HG03565 (cell line): ENCODE data around the gene FAM89B.
A peak's percentile ranks its signal among the peaks of the same experiment; 100 is the strongest.
"Not testable (repeated sequence)": the region's sequence is repeated elsewhere in the genome, so short reads cannot be mapped to it uniquely, and the experiment has no call there.

Source experiments
- ATAC-seq: cut with Tn5 transposase; IDR thresholded peaks from one replicate; pipeline ENCODE4 v1.9.1; 2021; ENCODE audit warnings: mild to moderate bottlenecking, moderate library complexity; ENCODE audit not compliant: unreplicated experiment

The FAM89B gene

DNA sequence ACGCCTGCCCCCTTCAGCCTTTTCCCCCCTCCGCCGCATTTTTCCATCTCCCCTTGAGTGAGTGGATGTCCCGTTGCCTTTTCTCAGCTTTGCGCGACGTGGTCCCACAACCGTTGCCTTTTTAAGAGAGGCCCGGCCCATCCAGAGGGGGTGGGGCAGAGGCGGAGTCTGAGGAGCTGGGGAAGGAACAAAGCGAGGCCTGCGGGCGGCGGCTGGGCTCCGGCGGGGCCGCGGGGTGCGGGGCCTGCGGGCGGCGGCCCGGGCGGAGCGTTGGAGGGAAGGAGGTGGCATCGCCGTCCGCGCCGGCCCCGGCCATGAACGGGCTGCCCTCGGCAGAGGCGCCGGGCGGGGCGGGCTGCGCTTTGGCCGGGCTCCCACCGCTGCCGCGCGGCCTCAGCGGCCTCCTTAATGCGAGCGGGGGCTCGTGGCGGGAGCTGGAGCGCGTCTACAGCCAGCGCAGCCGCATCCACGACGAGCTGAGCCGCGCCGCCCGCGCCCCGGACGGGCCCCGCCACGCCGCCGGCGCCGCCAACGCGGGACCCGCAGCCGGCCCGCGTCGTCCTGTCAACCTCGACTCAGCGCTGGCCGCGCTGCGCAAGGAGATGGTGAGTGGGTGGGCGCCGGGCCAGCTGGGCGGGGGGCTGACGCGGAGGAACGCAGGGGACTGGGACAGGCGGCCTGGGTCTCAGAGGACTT lies at the start of gene FAM89B:
FAM89B (plus strand) TSS at position 183 of the 696 bp plus-strand sequence; CDS start at position 315, 132 bp downstream.
- ATAC-seq, result no peak

DNA sequence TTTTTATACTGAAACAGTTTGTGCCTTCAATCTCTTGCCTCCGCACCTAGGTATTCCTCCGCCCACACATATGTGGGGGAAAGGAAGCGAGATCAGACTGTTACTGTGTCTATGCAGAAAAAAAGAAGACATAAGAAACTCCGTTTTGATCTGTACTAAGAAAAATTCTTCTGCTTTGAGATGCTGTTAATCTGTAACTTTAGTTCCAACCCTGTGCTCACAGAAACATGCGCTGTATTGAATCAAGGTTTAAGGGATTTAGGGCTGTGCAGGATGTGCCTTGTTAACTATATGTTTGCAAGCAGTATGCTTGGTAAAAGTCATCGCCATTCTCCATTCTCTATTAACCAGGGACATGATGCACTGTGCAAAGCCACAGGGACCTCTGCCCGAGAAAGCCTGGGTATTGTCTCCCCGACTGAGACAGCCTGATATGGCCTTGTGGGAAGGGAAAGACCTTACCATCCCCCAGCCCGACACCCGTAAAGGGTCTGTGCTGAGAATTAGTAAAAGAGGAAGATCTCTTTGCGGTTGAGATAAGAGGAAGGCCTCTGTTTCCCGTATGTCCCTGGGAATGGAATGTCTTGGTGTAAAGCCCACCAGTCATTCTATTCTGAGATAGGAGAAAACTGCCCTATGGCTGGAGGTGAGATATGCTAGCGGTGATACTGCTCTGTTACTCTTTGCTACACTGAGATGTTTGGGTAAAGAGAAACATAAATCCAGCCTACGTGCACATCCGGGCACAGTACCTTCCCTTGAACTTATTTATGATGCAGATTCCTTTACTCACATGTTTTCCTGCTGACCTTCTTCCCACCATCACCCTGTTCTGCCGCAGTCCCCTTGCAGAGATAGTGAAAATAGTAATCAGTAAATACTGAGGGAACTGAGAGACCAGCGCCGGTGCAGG lies 49.4 kb upstream of the FAM89B start:
- not testable (repeated sequence) for ATAC-seq

DNA sequence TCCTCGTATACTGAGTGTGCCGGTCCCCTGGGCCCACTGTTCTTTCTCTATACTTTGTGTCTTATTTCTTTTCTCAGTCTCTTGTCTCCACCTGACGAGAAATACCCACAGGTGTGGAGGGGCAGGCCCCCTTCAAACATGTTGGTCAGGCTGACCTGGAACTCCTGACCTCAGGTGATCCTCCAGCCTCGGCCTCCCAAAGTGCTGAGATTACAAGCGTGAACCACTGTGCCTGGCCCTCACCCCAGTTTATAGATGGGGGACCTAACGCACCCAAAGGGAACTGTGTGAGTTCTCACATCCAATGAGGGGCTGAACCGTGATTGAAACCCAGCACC lies 48.7 kb upstream of the FAM89B start:
- not testable (repeated sequence) for ATAC-seq

DNA sequence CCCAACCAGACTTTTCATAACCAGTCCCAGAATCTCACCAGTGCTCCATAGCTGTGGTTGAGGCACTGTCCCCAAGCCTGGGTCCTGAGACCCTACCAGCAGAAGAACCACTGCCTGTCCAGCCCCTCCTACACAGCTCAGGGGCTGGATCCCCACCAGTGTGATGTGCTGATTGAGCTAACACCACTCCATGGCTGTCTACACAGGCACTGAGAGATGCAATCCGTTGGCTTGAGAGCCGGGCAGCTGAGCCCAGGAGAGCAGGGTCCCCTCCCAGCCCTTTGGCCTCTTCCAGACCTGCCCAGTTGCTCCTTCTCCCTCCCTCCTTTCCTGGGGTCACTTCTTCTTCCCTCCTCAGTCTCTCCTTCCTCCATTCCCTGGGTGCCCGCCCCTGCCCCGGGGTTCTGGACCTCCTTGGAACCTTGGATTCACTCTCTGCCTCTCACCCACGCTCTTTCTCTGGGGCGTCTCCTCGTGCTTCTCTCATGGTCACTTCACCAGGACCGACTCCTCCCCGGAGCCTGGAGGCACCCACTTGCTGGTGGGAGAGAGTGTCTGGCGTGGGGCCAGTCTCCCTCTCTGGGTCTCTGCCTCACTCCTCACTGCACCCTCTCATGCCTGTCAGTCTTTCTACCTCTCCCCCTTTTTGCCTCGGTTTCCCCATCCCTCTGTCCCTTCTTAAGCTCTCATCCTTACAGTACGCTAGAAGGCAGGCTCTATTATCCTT lies 48.2 kb upstream of the FAM89B start:
- no peak for ATAC-seq

DNA sequence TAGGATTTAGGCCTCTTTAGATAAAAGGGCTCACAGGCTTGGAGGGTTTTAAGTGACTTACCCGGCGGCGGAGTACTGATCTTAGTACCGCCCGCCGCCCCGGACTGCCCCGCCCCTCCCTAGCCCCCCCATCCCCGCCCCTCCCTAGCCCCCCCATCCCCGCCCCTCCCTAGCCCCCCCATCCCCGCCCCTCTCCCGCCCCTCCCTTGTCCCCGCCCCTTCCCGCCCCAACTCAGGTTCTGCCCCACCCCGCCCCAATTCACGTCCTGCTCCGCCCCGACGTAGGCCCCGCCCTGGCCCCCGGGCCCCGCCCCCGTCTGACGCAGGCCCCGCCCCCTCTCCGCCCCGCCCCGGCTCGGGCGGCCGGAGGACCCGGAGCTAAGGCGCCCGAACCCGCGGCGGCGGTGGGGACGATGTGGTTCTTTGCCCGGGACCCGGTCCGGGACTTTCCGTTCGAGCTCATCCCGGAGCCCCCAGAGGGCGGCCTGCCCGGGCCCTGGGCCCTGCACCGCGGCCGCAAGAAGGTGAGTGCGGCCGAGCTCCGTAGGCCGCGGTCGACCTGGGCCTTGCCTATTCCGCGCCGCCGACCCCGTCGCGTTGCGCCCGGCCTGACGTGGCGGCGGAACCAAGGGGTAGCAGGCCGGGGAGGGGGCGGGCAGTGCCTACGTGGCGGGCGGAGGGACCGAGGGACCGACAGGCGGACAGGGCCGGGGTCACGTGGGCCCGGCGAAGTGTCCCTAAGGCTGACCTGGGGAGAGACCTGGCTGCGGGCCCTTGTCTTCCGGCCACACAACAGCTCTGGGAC lies 47.4 kb upstream of the FAM89B start, which contains the start of gene SCYL1:
SCYL1 (plus strand) TSS at position 343 of the 805 bp plus-strand sequence; CDS start at position 414, 71 bp downstream.
- peak; percentile 40 for ATAC-seq

DNA sequence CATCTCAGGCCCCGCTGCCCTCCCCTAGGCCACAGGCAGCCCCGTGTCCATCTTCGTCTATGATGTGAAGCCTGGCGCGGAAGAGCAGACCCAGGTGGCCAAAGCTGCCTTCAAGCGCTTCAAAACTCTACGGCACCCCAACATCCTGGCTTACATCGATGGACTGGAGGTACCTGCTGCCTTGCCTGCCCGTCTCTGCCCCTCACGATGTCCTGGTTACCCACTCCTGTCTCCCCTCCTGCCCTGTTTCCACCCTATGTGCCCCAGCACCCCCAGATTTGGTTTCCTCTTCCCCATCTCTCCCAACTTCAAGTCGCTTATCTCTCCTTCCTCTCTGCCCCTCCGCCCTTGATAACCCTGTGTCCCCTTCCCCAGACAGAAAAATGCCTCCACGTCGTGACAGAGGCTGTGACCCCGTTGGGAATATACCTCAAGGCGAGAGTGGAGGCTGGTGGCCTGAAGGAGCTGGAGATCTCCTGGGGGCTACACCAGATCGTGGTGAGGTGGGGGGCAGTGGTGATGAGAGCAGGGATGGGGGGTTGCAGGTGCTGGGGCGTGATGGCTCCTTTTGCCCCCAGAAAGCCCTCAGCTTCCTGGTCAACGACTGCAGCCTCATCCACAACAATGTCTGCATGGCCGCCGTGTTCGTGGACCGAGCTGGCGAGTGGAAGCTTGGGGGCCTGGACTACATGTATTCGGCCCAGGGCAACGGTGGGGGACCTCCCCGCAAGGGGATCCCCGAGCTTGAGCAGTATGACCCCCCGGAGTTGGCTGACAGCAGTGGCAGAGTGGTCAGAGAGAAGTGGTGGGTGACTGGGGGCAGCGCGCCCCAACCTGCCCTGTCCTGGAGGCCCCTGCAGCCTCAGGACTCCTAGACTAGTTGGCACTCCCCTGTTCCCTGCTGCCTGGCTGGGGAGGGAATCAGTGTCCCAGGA lies 46.5 kb upstream of the FAM89B start:
- no peak for ATAC-seq

DNA sequence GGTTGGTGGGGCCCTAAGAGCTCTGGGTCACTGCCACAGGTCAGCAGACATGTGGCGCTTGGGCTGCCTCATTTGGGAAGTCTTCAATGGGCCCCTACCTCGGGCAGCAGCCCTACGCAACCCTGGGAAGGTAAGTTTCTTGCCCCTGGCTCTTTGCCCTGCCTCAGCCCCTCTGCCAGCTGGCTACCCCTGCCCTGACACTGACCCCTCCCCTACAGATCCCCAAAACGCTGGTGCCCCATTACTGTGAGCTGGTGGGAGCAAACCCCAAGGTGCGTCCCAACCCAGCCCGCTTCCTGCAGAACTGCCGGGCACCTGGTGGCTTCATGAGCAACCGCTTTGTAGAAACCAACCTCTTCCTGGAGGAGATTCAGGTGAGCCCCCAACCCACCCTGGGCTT lies 45.6 kb upstream of the FAM89B start:
- ATAC-seq, result no peak

DNA sequence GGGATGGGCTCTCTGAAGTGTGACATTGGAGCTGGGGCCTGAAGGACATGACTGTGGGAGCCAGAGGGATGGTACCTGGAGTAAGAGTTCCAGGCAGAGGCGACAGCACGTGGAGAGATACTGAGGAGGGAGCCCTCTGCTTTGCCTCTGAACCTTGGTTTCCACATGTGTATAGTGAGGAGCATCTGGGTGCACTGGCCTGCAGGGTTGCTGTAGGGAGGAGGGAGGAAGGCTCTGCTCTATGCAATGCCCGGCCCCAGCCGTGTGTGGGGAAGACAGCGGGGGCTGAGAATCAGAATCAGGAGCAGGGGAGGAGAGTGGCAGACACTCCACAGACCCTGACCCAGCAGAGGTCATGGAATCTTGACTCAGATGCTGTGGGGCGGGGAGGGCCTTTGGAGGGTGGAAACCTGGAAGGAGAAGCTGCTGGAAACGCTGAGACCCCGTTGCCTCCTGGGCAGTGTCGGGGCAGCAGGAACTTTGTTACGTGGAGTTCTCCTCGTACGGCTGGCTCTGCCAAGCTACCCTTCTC lies 43.5 kb upstream of the FAM89B start:
- ATAC-seq, result no peak

DNA sequence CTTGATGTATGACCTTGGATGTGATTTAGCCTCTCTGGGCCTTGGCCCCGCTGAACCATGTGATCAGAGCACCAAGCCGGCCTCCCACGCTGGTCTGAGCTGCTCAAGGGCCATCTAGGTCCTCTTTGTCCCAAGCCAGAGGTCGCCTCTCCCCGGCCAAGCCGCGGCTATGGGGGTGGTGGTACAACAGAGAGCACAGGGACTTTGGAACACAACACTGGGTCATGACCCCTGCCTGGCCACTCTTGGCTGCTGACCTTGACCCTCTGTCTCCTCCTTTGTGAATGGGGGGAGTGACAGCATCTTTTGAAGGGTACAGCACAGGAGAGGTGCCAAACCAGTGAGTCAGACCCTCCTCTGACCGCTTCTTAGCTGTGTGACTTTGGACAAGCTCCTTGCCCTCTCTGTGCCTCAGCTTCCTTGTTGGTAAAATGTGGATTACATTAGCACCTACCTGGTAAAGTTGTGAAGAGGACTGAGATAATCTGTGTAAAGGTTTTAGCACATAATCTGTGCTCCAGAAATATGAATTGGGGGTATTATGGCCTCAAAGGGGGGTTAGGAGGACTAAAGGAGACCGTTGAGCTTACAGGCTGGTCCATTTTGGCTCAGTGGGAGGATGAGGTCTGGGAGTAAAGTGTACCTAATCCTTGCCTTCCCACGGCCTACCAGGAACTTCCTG lies 42.7 kb upstream of the FAM89B start:
- ATAC-seq, result no peak

DNA sequence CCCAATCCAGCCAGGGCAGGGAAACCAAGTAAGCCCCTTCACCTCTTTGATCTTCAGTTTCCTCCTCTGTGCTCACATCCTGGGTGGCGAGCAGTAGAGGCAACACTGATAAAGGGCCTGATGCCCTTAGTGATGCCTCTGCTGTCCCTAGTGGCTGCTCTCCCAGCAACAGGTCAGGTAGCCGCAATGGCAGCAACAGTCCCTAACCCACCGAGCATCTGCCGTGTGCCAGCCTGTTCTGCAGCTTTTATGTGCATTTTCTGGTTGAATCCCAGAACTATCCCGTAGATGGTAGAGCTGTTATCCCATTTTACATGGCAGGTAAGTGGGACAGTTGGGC lies 42.2 kb upstream of the FAM89B start:
- ATAC-seq, result no peak

DNA sequence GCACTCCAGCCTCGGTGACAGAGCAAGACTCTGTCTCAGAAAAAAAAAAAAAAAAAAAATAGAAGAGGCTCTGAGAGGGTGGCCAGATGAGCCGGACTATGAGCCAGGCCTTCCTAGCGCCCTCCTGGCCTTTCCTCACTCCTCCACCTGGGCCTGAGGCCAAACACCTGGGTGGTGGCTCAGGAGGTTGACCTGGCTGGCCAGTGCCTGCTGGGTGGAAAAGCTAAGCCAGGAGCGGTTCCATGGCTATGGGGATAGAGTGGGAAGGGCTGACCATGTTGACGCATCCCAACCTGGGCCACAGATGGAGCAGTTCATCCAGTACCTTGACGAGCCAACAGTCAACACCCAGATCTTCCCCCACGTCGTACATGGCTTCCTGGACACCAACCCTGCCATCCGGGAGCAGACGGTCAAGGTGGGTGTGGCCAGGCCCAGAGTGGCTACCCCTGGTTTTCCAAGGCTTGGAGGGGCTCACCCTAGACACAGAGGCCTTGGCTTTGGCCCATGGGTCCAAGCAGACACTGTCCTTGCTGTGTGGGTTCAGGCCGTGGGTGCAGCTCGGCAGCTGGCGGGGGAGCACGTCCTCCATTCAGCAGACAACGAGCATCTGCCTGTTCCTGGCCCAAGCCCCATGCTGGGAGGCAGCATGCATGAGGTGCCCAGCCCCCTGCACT lies 39.8 kb upstream of the FAM89B start:
- ATAC-seq, result no peak

DNA sequence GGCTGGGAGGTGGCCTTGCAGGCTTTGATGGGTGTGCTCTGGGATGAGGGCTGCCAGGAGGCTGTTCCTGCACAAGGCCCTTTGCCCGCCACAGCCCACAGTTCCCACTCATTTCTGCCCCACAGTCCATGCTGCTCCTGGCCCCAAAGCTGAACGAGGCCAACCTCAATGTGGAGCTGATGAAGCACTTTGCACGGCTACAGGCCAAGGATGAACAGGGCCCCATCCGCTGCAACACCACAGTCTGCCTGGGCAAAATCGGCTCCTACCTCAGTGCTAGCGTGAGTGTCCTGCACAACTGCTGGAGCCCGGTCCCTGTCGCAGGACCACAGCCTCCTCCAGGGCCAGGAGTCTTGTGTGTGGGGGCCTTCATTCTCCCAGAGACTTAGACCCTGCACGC lies 37.2 kb upstream of the FAM89B start:
- no peak for ATAC-seq

DNA sequence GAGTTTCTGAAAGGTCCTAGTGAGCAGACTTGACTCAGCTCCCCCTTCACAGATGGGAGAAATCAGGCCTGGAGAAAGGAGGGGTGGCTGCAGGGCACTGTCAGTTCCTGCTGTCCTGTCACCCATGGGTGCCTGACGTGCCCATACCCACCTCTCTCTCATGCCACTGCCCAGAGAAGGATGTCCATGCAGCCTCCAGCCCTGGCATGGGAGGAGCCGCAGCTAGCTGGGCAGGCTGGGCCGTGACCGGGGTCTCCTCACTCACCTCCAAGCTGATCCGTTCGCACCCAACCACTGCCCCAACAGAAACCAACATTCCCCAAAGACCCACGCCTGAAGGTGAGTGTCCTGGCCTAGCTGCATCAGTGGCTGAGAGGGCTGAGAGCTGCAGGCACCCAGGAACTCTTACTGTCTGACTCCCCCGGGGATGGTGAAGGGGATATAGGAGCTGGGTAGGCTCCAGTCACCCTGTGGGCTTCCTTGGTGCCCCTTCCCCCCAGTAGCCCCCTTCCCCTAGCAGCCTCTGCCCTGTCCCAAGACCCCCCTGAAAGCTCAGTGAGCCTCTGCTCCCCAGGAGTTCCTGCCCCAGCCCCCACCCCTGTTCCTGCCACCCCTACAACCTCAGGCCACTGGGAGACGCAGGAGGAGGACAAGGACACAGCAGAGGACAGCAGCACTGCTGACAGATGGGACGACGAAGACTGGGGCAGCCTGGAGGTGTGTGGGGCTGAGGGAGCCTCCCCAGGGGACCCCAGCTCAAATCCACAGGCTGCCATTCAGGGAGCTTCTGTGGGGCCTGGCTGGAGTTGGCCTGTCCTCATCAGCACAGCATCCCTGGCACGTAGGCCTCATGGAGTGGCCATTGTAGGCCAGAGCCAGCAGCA lies 35.7 kb upstream of the FAM89B start:
- ATAC-seq, result no peak

DNA sequence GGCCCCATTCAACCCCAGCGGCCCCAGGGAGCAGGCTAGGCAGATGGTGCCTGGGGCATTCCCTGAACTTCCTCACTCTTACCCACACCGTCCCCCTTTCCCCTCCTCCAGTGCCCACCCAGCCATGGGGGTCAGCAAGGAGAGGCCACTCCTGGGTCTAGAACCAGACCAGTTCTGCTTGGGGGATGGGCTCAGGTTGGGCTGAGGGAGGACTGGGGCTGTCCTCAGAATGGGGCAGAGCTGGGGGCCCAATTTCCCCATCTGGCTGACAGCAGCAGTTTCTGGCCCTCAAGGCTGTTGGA lies 35.1 kb upstream of the FAM89B start:
- ATAC-seq, result no peak

DNA sequence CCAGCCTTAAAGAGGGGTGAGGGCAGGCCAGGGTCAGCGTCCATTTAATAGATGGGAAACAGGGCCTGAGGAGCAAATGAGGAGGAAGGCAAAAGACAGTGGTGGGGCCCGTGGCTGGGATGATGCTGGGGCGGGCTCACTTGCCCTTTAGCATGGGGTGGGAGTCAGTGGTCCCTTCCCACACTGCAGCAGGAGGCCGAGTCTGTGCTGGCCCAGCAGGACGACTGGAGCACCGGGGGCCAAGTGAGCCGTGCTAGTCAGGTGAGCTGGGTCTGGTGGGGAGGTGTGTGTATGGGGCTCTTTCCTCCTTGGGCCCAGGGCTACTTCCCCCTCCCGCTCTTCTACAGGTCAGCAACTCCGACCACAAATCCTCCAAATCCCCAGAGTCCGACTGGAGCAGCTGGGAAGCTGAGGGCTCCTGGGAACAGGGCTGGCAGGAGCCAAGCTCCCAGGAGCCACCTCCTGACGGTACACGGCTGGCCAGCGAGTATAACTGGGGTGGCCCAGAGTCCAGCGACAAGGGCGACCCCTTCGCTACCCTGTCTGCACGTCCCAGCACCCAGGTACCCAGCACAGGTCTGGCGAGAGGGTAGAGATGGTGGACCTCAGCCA lies 34.6 kb upstream of the FAM89B start:
- ATAC-seq, result no peak

DNA sequence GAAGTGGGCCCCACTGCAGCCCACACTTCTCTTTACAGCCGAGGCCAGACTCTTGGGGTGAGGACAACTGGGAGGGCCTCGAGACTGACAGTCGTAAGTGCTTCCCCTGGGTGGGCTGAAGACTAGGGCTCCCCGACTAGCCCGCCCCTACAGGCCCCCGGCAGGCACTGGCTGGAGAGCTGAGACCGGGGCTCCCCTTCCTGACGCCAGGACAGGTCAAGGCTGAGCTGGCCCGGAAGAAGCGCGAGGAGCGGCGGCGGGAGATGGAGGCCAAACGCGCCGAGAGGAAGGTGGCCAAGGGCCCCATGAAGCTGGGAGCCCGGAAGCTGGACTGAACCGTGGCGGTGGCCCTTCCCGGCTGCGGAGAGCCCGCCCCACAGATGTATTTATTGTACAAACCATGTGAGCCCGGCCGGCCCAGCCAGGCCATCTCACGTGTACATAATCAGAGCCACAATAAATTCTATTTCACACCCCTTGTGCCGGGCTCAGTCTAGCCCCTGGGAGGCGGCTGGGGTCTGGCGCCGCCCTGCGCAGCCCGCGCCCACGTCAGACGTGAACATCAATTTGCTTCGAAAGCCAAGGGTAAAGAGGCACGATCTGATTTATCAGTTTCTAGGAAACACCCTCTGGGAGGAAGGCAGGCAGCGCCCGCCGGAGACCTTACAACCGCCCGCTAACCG lies 34.0 kb upstream of the FAM89B start:
- no peak for ATAC-seq
